Trophoblast cell (in vitro differentiated cells and primary cell): ENCODE data around the gene HABP2.

ENCODE experiments used
- DNase-seq, 2 donors: peaks; one replicate each; pipeline ENCODE4 v3.0.0-alpha.2; 2016
- H2AFZ ChIP-seq: 2 replicates; pipeline ENCODE4 v1.6.1; 2013; ENCODE audit warnings: low read length, moderate library complexity, mild to moderate bottlenecking; ENCODE audit not compliant: insufficient read depth, poor library complexity
- H2AK5ac ChIP-seq: 2 replicates; pipeline ENCODE4 v1.6.1; 2013; ENCODE audit warnings: mild to moderate bottlenecking, low read length
- H2BK120ac ChIP-seq: 2 replicates; pipeline ENCODE4 v1.6.1; 2013; ENCODE audit warnings: low read length, mild to moderate bottlenecking, moderate library complexity; ENCODE audit not compliant: insufficient read depth, poor library complexity
- H2BK12ac ChIP-seq: 2 replicates; pipeline ENCODE4 v1.6.1; 2013; ENCODE audit warnings: mild to moderate bottlenecking, low read length, moderate library complexity
- H2BK5ac ChIP-seq: 2 replicates; pipeline ENCODE4 v1.6.1; 2013; ENCODE audit warnings: low read length, low read depth, moderate library complexity, mild to moderate bottlenecking; ENCODE audit not compliant: poor library complexity
- H3K14ac ChIP-seq: 2 replicates; pipeline ENCODE4 v1.6.1; 2013; ENCODE audit warnings: mild to moderate bottlenecking, low read length
- H3K18ac ChIP-seq: 2 replicates; pipeline ENCODE4 v1.6.1; 2013; ENCODE audit warnings: mild to moderate bottlenecking, low read length
- H3K23ac ChIP-seq: 2 replicates; pipeline ENCODE4 v1.6.1; 2013; ENCODE audit warnings: low read length
- H3K27ac ChIP-seq: 2 replicates; pipeline ENCODE4 v1.5.1; 2013; ENCODE audit warnings: low read depth, mild to moderate bottlenecking, inconsistent platforms, low read length, moderate library complexity
- H3K27me3 ChIP-seq: 2 replicates; pipeline ENCODE4 v1.6.1; 2013; ENCODE audit warnings: inconsistent platforms, mild to moderate bottlenecking, low read length, moderate library complexity; ENCODE audit not compliant: insufficient read depth
- H3K36me3 ChIP-seq, 2 experiments: 1 replicate in 1 of 2; 2 replicates in 1 of 2; pipeline ENCODE4 v1.6.1; 2013; ENCODE audit warnings: low read length in 2 of 2, mild to moderate bottlenecking in 2 of 2, moderate library complexity in 1 of 2; ENCODE audit not compliant: insufficient read depth in 2 of 2, control insufficient read depth in 1 of 2
- H3K4ac ChIP-seq: 2 replicates; pipeline ENCODE4 v1.6.1; 2013; ENCODE audit warnings: low read depth, mild to moderate bottlenecking, low read length, moderate library complexity
- H3K4me1 ChIP-seq, 2 experiments: 1 replicate in 1 of 2; 2 replicates in 1 of 2; pipeline ENCODE4 v1.6.1; 2013; ENCODE audit warnings: low read length in 2 of 2, mild to moderate bottlenecking in 2 of 2, moderate library complexity in 1 of 2; ENCODE audit not compliant: insufficient read depth in 2 of 2, control insufficient read depth in 1 of 2
- H3K4me2 ChIP-seq: 2 replicates; pipeline ENCODE4 v1.6.1; 2013; ENCODE audit warnings: inconsistent platforms, mild to moderate bottlenecking, low read length, moderate library complexity
- H3K4me3 ChIP-seq: 2 replicates; pipeline ENCODE4 v1.5.1; 2013; ENCODE audit warnings: mild to moderate bottlenecking, low read depth, low read length, inconsistent platforms
- H3K79me1 ChIP-seq: one replicate; pipeline ENCODE4 v1.6.1; 2013; ENCODE audit warnings: low read length
- H3K79me2 ChIP-seq: 2 replicates; pipeline ENCODE4 v1.6.1; 2013; ENCODE audit warnings: low read length, mild to moderate bottlenecking; ENCODE audit not compliant: control insufficient read depth, insufficient read depth, poor library complexity
- H3K9ac ChIP-seq: 2 replicates; pipeline ENCODE4 v1.6.1; 2013; ENCODE audit warnings: mild to moderate bottlenecking, low read length
- H3K9me3 ChIP-seq: 2 replicates; pipeline ENCODE4 v1.6.1; 2013; ENCODE audit warnings: low read depth, mild to moderate bottlenecking, control low read depth, inconsistent platforms, low read length; ENCODE audit not compliant: insufficient read depth
- H4K12ac ChIP-seq: 2 replicates; pipeline ENCODE4 v1.6.1; 2013; ENCODE audit warnings: low read depth, mild to moderate bottlenecking, low read length, moderate library complexity
- H4K8ac ChIP-seq: 2 replicates; pipeline ENCODE4 v1.6.1; 2013; ENCODE audit warnings: low read depth, mild to moderate bottlenecking, low read length, moderate library complexity
- H4K91ac ChIP-seq: one replicate; pipeline ENCODE4 v1.6.1; 2013; ENCODE audit warnings: low read depth, mild to moderate bottlenecking, low read length, moderate library complexity
- WGBS: extraction: QIAGEN DNeasy Blood & Tissue Kit; methylation state at CpG from one replicate; pipeline ENCODE4 v1.1.7; 2013; ENCODE audit warnings: missing lambda C conversion rate; ENCODE audit not compliant: insufficient read length, insufficient coverage; ENCODE audit errors: extremely low coverage; 5-methylcytosine and 5-hydroxymethylcytosine counted together

The HABP2 gene

DNA sequence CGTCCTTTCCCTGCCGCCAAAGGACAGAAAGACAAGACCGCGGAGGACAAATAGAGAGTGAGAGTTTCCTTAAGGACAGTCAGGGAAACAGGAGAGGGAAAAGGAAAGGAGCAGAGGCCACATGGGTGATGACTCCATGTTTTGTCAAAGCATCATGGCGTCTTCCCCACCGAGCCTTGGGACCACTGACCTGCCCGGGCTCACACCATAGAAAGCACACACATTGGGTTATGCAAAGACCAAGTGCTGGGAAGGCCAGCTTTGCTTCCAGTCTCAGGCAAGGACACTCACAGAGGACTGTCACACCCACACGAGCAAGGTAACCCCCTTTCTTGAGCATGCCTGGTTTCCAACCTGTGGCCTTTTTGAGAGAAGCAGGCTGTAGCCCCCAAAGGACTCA, 23.3 kb upstream of the HABP2 start:
- Histone ChIP-seq H3K18ac (no peak overlapping the region), H3K4me2 (no peak overlapping the region), H3K9me3 (peaks cover 3% of the 10 kb centered on the region), H4K8ac (no peak overlapping the region), H3K4me1 (no peaks in the 10 kb centered on the region), H2BK120ac (no peak overlapping the region), H3K27ac (no peak overlapping the region), H3K4ac (no peak overlapping the region), H2AFZ (no peak overlapping the region), H4K12ac (no peak overlapping the region), H3K9ac (no peak overlapping the region), H3K79me1 (no peaks in the 10 kb centered on the region), H3K4me3 (no peak overlapping the region), H4K91ac (no peak overlapping the region), H3K14ac (no peak overlapping the region), H3K27me3 (no peaks in the 10 kb centered on the region), H3K23ac (no peak overlapping the region), H2AK5ac (no peak overlapping the region), H2BK12ac (no peak overlapping the region), H3K36me3 (no peaks in the 10 kb centered on the region), H3K79me2 (no peaks in the 10 kb centered on the region), H2BK5ac (no peak overlapping the region)
- no peak for DNase-seq
- WGBS = no CpG with 5 or more reads among the region's 8 CpGs

DNA sequence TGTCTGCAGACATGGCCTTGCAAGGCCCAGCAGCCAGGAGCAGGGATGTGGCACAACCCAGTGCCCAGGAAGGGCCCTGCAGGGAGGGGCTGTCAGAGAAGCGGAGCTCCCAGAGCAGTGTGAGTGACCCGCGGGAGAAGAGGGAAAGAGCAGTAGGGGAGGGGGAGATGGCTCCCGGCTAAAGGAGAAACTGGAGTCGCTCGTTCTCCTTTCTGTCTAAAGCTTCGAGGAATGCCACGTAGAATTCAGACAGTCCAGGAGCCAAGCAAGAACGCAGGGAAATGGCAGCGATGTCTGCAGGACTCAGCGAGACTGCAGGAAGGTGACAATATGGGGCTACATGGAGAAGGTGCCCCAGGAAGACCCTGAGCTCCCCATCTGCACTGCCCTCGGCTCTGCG, 22.4 kb upstream of the HABP2 start:
- Histone ChIP-seq H4K12ac (no peak overlapping the region), H2BK120ac (no peak overlapping the region), H2BK12ac (no peak overlapping the region), H3K18ac (no peak overlapping the region), H3K4ac (no peak overlapping the region), H3K4me2 (no peak overlapping the region), H3K9me3 (peaks cover 3% of the 10 kb centered on the region), H2AK5ac (no peak overlapping the region), H3K23ac (no peak overlapping the region), H3K4me1 (no peaks in the 10 kb centered on the region), H3K79me2 (no peaks in the 10 kb centered on the region), H3K4me3 (no peak overlapping the region), H2BK5ac (no peak overlapping the region), H4K8ac (no peak overlapping the region), H3K27me3 (no peaks in the 10 kb centered on the region), H2AFZ (no peak overlapping the region), H3K36me3 (no peaks in the 10 kb centered on the region), H3K9ac (no peak overlapping the region), H3K14ac (no peak overlapping the region), H4K91ac (no peak overlapping the region), H3K27ac (no peak overlapping the region), H3K79me1 (no peaks in the 10 kb centered on the region)
- WGBS = no CpG with 5 or more reads among the region's 13 CpGs
- DNase-seq = no peak

- Histone ChIP-seq H3K9me3 (peaks cover 3% of the 10 kb centered on the region), H4K91ac (no peak overlapping the region), H4K12ac (no peak overlapping the region), H3K79me1 (no peaks in the 10 kb centered on the region), H3K4me1 (no peaks in the 10 kb centered on the region), H2AK5ac (no peak overlapping the region), H4K8ac (no peak overlapping the region), H3K4me2 (no peak overlapping the region), H3K27me3 (no peaks in the 10 kb centered on the region), H3K79me2 (no peaks in the 10 kb centered on the region), H3K4me3 (no peak overlapping the region), H3K23ac (no peak overlapping the region), H2BK5ac (no peak overlapping the region), H3K9ac (no peak overlapping the region), H3K27ac (no peak overlapping the region), H3K4ac (no peak overlapping the region), H3K14ac (no peak overlapping the region), H3K18ac (no peak overlapping the region), H2AFZ (no peak overlapping the region), H2BK12ac (no peak overlapping the region), H2BK120ac (no peak overlapping the region), H3K36me3 (no peaks in the 10 kb centered on the region)
- no CpG with 5 or more reads among the region's 3 CpGs for WGBS
- DNase-seq = no peak
Observed at GRCh38 chr10:113532724-113533123, 20.1 kb upstream of the HABP2 start.

GRCh38 chr10:113533801-113534200, 19.1 kb upstream of the HABP2 start:
- no peak overlapping the region for H2BK12ac ChIP-seq
- no CpG with 5 or more reads among the region's 6 CpGs for WGBS

More at GRCh38 chr10:113533801-113534200, 19.1 kb upstream of the HABP2 start:
- no peak overlapping the region for H2BK120ac ChIP-seq
- H3K4me3 ChIP-seq = no peak overlapping the region
- H3K14ac ChIP-seq = no peak overlapping the region
- H3K36me3 ChIP-seq = no peaks in the 10 kb centered on the region
- H3K9me3 ChIP-seq = peaks cover 3% of the 10 kb centered on the region
- H3K27me3 ChIP-seq = no peaks in the 10 kb centered on the region
- H4K8ac ChIP-seq = no peak overlapping the region
- H3K23ac ChIP-seq = no peak overlapping the region
- no peaks in the 10 kb centered on the region for H3K4me1 ChIP-seq
- H3K4me2 ChIP-seq = no peak overlapping the region
- no peak overlapping the region for H3K18ac ChIP-seq
- no peak overlapping the region for H4K91ac ChIP-seq
- H2BK5ac ChIP-seq = no peak overlapping the region
- H2AK5ac ChIP-seq = no peak overlapping the region
- H3K9ac ChIP-seq = no peak overlapping the region
- H3K79me2 ChIP-seq = no peaks in the 10 kb centered on the region
- no peaks in the 10 kb centered on the region for H3K79me1 ChIP-seq
- H3K27ac ChIP-seq = no peak overlapping the region
- H2AFZ ChIP-seq = no peak overlapping the region
- H3K4ac ChIP-seq = no peak overlapping the region
- DNase-seq = no peak
- no peak overlapping the region for H4K12ac ChIP-seq
